GM12878 (cell line): ENCODE results near the gene TM4SF18. TPM values are rescaled to one million over a fixed set of nuclear protein-coding genes. Genes with fewer than 3 reads are reported as not detected.

Experiments
- ATAC-seq: fragments of 200-7000 bp; cut with Tn5 transposase; 3 replicates; pipeline ENCODE4 v1.9.1; 2020; ENCODE audit warnings: mild to moderate bottlenecking, moderate library complexity
- BruUV-seq: library from RNA; stranded (reverse); fragments of 400-500 nt; replicated peaks from 2 replicates; lab custom pipeline; 2021; lab: Mats Ljungman, UMichigan
- CTCF ChIA-PET: fragments of 300-600 bp; sonication (Branson Sonifier 250); formaldehyde crosslinking; extraction: SDS; loops from one replicate; lab custom pipeline; 2021; ENCODE audit warnings: inconsistent platforms; lab: Yijun Ruan, JAX
- POLR2A ChIA-PET: fragments of 350-600 bp; formaldehyde crosslinking; extraction: SDS; loops from one replicate; lab custom pipeline; 2021; ENCODE audit warnings: inconsistent platforms; lab: Charles Lee
- RAD21 ChIA-PET: fragments of 300-600 bp; sonication (Branson Sonifier 250); formaldehyde crosslinking; loops from one replicate; lab custom pipeline; 2023; ENCODE audit warnings: antibody characterized with exemption; ENCODE audit not compliant: unreplicated experiment; lab: Charles Lee
- SMC1A ChIA-PET: fragments of 300-600 bp; sonication (Branson Sonifier 250); formaldehyde crosslinking; loops from one replicate; lab custom pipeline; 2023; ENCODE audit not compliant: unreplicated experiment, uncharacterized antibody; lab: Charles Lee
- DNase-seq: peaks from one replicate; pipeline ENCODE4 v3.0.0-alpha.2; 2011; ENCODE audit warnings: low read depth, low spot score
- FAIRE-seq: peaks from 3 replicates; lab custom pipeline; 2011; peaks lifted over from hg19 to GRCh38; lab: Jason Lieb, UNC
- H2AFZ ChIP-seq: 2 replicates; pipeline ENCODE4 v1.6.0; 2011; ENCODE audit warnings: low read depth, low read length, control low read depth; ENCODE audit not compliant: control insufficient read depth
- H3K27ac ChIP-seq: 2 replicates; pipeline ENCODE4 v1.5.1; 2011; ENCODE audit warnings: control low read depth; ENCODE audit not compliant: control insufficient read depth, insufficient read depth
- H3K27me3 ChIP-seq, 2 experiments: replicated peaks in 1 of 2; 2 replicates each; pipeline versions ENCODE4 v1.6.0 to v1.6.1; 2011; ENCODE audit warnings: low read length in 1 of 2; ENCODE audit not compliant: control insufficient read depth in 2 of 2, insufficient read depth in 2 of 2
- H3K36me3 ChIP-seq, 2 experiments: 2 replicates each; pipeline ENCODE4 v1.5.1; 2011; ENCODE audit warnings: low read length in 1 of 2; ENCODE audit not compliant: control insufficient read depth in 2 of 2, insufficient read depth in 2 of 2
- H3K4me1 ChIP-seq: 2 replicates; pipeline ENCODE4 v1.6.1; 2011; ENCODE audit warnings: mild to moderate bottlenecking, low read length, moderate library complexity, mixed read lengths; ENCODE audit not compliant: control insufficient read depth, insufficient read depth
- H3K4me2 ChIP-seq: 2 replicates; pipeline ENCODE4 v1.6.0; 2011; ENCODE audit warnings: control low read depth; ENCODE audit not compliant: control insufficient read depth, insufficient read depth
- H3K4me3 ChIP-seq: fragments of 200-600 bp; sonication (generic); 2 replicates; pipeline ENCODE4 v1.5.1; 2016
- H3K79me2 ChIP-seq: 2 replicates; pipeline ENCODE4 v1.6.0; 2011; ENCODE audit warnings: low read length; ENCODE audit not compliant: control insufficient read depth, insufficient read depth
- H3K9ac ChIP-seq: 2 replicates; pipeline ENCODE4 v1.8.0; 2011; ENCODE audit warnings: low read length, control low read depth, mixed read lengths; ENCODE audit not compliant: control insufficient read depth, insufficient read depth
- H3K9me3 ChIP-seq: replicated peaks from 3 replicates; pipeline ENCODE4 v1.5.1; 2011; ENCODE audit warnings: mild to moderate bottlenecking, low read length; ENCODE audit not compliant: control insufficient read depth, insufficient read depth
- H4K20me1 ChIP-seq: 2 replicates; pipeline ENCODE4 v1.6.0; 2011; ENCODE audit not compliant: control insufficient read depth, insufficient read depth
- ATF2 ChIP-seq: IDR thresholded peaks from 2 replicates; pipeline ENCODE4 v1.6.1; 2012; ENCODE audit warnings: low read length, inconsistent platforms
- BRCA1 ChIP-seq: IDR thresholded peaks from 2 replicates; pipeline ENCODE4 v1.6.1; 2011; ENCODE audit warnings: low read depth, low read length, improper control_type of control experiment
- CUX1 ChIP-seq: IDR thresholded peaks from 2 replicates; pipeline ENCODE4 v1.6.1; 2012; ENCODE audit warnings: improper control_type of control experiment, low read depth, low read length; ENCODE audit not compliant: insufficient replicate concordance
- LARP7 ChIP-seq: fragments of 450-650 bp; IDR thresholded peaks from 2 replicates; pipeline ENCODE4 v1.6.1; 2017; ENCODE audit warnings: mild to moderate bottlenecking
- MTA3 ChIP-seq: IDR thresholded peaks from 2 replicates; pipeline ENCODE4 v1.6.1; 2012; ENCODE audit warnings: low read length, inconsistent platforms, borderline replicate concordance
- NBN ChIP-seq: fragments of 450-650 bp; IDR thresholded peaks from 2 replicates; pipeline ENCODE4 v1.6.1; 2016
- NRF1 ChIP-seq: conservative IDR thresholded peaks from 2 replicates; pipeline ENCODE4 v1.6.1; 2011; ENCODE audit warnings: mild to moderate bottlenecking, low read depth, low read length, improper control_type of control experiment
- PAX5 ChIP-seq: IDR thresholded peaks from 2 replicates; pipeline ENCODE4 v1.6.1; 2011; ENCODE audit warnings: low read depth, low read length, borderline replicate concordance
- RBBP5 ChIP-seq: fragments of 200-600 bp; sonication (generic); conservative IDR thresholded peaks from 2 replicates; pipeline ENCODE4 v1.6.1; 2016
- SKIL ChIP-seq: fragments of 450-650 bp; IDR thresholded peaks from 2 replicates; pipeline ENCODE4 v1.6.1; 2017; ENCODE audit warnings: mild to moderate bottlenecking, low read depth, inconsistent platforms; ENCODE audit not compliant: poor library complexity, severe bottlenecking
- SRF ChIP-seq, 2 experiments: IDR thresholded peaks; 2 replicates each; pipeline ENCODE4 v1.6.1; 2011; ENCODE audit warnings: low read depth in 2 of 2, low read length in 2 of 2, mild to moderate bottlenecking in 1 of 2, moderate library complexity in 1 of 2
- ZNF274 ChIP-seq: IDR thresholded peaks from one replicate; pipeline ENCODE4 v1.8.0; 2011; ENCODE audit not compliant: insufficient read length, insufficient read depth
- ZNF384 ChIP-seq: IDR thresholded peaks from 2 replicates; pipeline ENCODE4 v1.6.1; 2012; ENCODE audit warnings: low read depth, mild to moderate bottlenecking, low read length, improper control_type of control experiment, borderline replicate concordance
- in situ Hi-C: fragments of 300-500 bp; cut with MboI; formaldehyde crosslinking; loops from 9 replicates; pipeline ENCODE4 v1.14.3; 2018; ENCODE audit warnings: mixed read lengths
- intact Hi-C: fragments of 100-400 bp; cut with micrococcal nuclease; formaldehyde crosslinking; loops from one replicate; pipeline ENCODE4 v1.14.2; 2022; ENCODE audit not compliant: unreplicated experiment
- polyA plus RNA-seq, 11 experiments: library from polyadenylated mRNA; depleted of rRNA in 4 of 11; unstranded in 6 of 11; stranded (reverse) in 5 of 11; fragments of >200 nt; fragmentation: Nextera tagmentation in 4 of 11; fragmentation: Illumina TruSeq in 1 of 11; extraction: Ambion mirVana in 4 of 11; extraction: Trizol in 1 of 11; gene quantifications; 1 replicate in 1 of 11; 2 replicates in 10 of 11; pipeline versions ENCODE4 v1.2.1 to v1.2.3, GENCODE V29; 2011 to 2016; ENCODE audit warnings: inconsistent platforms in 2 of 11, missing spikeins in 2 of 11, low read depth in 1 of 11
- total RNA-seq, 4 experiments: library from RNA; depleted of rRNA in 3 of 4; stranded (reverse); fragments of >200 nt in 3 of 4; fragmentation: Illumina TruSeq in 1 of 4; extraction: Trizol in 1 of 4; gene quantifications; 2 replicates each; pipeline versions ENCODE4 v1.2.1 to v1.2.3, GENCODE V29; 2013 to 2021

TM4SF18 gene
- total and polyA plus RNA-seq, 10 of the 15 experiments (the other 5 are each of a cell fraction or from before 2014, with no cell fraction given): 0.01 TPM; not detected in 9

- intact Hi-C loops (no loop called here), in situ Hi-C loops (no loop called here)
- SMC1A ChIA-PET: interaction anchor here (0.6 to 6.5 kb wide), 2 partner anchors 10 to 162 kb away, joined by 3 to 36 read pairs; no protein-coding TSS in a partner anchor
- no peak overlapping the region for H3K4me2 ChIP-seq
- H3K4me3 ChIP-seq: no peak overlapping the region
- no peak overlapping the region for H3K27ac ChIP-seq
- no peaks in the 10 kb centered on the region for H3K9me3 ChIP-seq
- CTCF ChIA-PET: interaction anchor here (4.2 to 5.0 kb wide), 2 partner anchors 8 to 163 kb away, joined by 13 to 31 read pairs; no protein-coding TSS in a partner anchor
- no peak overlapping the region for H3K9ac ChIP-seq
- POLR2A ChIA-PET: no interaction called here
- no peak overlapping the region for H2AFZ ChIP-seq
- no peak for DNase-seq
- no peak for ATAC-seq
- RAD21 ChIA-PET: no interaction called here
- no peaks in the 10 kb centered on the region for H3K79me2 ChIP-seq
- H3K4me1 ChIP-seq: no peaks in the 10 kb centered on the region
- no TSS peak for BruUV-seq
- no peaks in the 10 kb centered on the region for H3K36me3 ChIP-seq
- no peaks in the 10 kb centered on the region for H4K20me1 ChIP-seq
- FAIRE-seq: no peak
- TF ChIP-seq ATF2 (no peak), SKIL (no peak), ZNF274 (no peak), RBBP5 (no peak), BRCA1 (no peak), SRF (IDR thresholded peaks at IDR 0.05; ENCODE audit: low read depth in 2 of 2, low read length in 2 of 2) (no peak), PAX5 (no peak), MTA3 (no peak), NBN (no peak), ZNF384 (no peak), CUX1 (no peak), NRF1 (no peak), LARP7 (no peak)
- H3K27me3 ChIP-seq: no peaks in the 10 kb centered on the region
Measured at GRCh38 chr3:149282836-149283235, 50.6 kb downstream of the TM4SF18 start.
